Measurements from ENCODE around the gene SKAP2.

SKAP2 gene

GRCh38 chr7:26700386-26700785 lies 164.0 kb downstream of the SKAP2 start:
- no peaks in the 10 kb centered on the region for H3K9me3 ChIP-seq (ENCODE audit: control insufficient read depth, low read length)
- H3K27me3 ChIP-seq (replicated peaks; ENCODE audit: control insufficient read depth, insufficient read depth, low read length, poor library complexity, severe bottlenecking), result peaks cover 4% of the 10 kb centered on the region
- no peaks in the 10 kb centered on the region for H3K36me3 ChIP-seq (ENCODE audit: control insufficient read depth, insufficient read depth, low read length)
- no peak for DNase-seq
- no peak overlapping the region for H3K27ac ChIP-seq (ENCODE audit: insufficient read depth, low read length, poor library complexity, severe bottlenecking)
- H3K4me1 ChIP-seq (ENCODE audit: control insufficient read depth, insufficient read depth, low read length, poor library complexity, severe bottlenecking), result no peaks in the 10 kb centered on the region
- no peak overlapping the region for H3K4me3 ChIP-seq (ENCODE audit: insufficient read depth, low read depth, low read length, poor library complexity, severe bottlenecking)

DNA sequence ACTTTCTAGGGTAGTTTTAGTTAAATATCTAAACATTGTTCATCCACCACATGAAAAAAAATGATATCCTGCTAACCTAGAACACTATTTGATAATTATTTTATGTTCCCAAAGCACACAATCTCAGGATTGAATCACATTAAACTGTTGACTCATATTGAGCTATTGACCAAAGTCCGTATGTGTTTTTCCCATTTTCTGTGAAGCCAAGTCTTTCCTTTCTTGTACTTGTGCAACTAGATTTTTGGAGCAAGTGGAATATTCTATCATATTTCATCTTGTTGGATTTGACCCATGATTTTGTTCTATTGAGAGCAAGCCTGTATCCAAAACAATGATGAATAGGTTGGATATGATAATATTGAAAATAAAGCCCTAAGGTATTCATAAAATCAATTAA lies 164.6 kb downstream of the SKAP2 start:
- Histone ChIP-seq H3K27ac (ENCODE audit: insufficient read depth, low read length, poor library complexity, severe bottlenecking) (no peak overlapping the region), H3K27me3 (replicated peaks; ENCODE audit: control insufficient read depth, insufficient read depth, low read length, poor library complexity, severe bottlenecking) (peaks cover 4% of the 10 kb centered on the region), H3K36me3 (ENCODE audit: control insufficient read depth, insufficient read depth, low read length) (no peaks in the 10 kb centered on the region), H3K4me1 (ENCODE audit: control insufficient read depth, insufficient read depth, low read length, poor library complexity, severe bottlenecking) (no peaks in the 10 kb centered on the region), H3K9me3 (ENCODE audit: control insufficient read depth, low read length) (no peaks in the 10 kb centered on the region), H3K4me3 (ENCODE audit: insufficient read depth, low read depth, low read length, poor library complexity, severe bottlenecking) (no peak overlapping the region)
- DNase-seq, result no peak

DNA sequence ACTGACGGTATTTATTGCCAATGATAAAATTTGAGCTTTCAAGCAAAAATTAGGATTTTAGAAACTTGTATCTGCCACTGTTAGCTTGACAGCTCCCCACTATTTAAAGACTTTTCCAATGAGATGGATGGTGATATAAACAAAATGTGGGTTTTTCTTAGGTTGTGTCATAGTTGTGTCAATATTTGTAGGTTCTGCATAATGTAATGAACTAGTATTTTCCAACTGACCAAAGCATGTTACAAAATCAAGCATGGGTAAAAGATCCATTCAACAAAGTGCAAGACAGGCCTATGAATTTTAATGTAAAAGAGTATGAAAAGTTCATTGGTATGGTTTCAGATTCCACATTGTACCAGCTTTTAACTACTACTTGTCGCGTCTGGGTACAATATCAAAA lies 165.6 kb downstream of the SKAP2 start:
- no peaks in the 10 kb centered on the region for H3K4me1 ChIP-seq (ENCODE audit: control insufficient read depth, insufficient read depth, low read length, poor library complexity, severe bottlenecking)
- no peak overlapping the region for H3K27ac ChIP-seq (ENCODE audit: insufficient read depth, low read length, poor library complexity, severe bottlenecking)
- DNase-seq, result no peak
- no peaks in the 10 kb centered on the region for H3K36me3 ChIP-seq (ENCODE audit: control insufficient read depth, insufficient read depth, low read length)
- no peaks in the 10 kb centered on the region for H3K9me3 ChIP-seq (ENCODE audit: control insufficient read depth, low read length)
- no peak overlapping the region for H3K4me3 ChIP-seq (ENCODE audit: insufficient read depth, low read depth, low read length, poor library complexity, severe bottlenecking)
- peaks cover 4% of the 10 kb centered on the region for H3K27me3 ChIP-seq (replicated peaks; ENCODE audit: control insufficient read depth, insufficient read depth, low read length, poor library complexity, severe bottlenecking)

DNA sequence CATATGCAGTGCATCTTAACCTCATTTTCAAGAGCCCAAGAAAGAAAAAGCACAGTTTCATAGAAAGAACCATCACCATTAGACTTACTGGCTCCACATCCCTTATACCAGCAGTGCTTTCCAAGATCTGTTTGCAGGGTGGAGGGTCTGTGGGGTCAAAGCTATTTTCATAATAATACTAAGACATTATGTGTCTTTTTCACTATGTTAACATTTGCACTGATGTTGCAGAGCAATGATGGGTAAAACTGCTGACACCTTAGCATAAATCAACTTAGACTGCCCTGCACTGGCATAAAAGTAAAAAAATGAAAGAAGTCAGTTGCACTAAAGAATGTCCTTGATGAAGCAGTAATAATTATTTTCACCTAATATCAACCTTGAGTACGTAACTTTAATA lies 166.2 kb downstream of the SKAP2 start:
- DNase-seq, result no peak
- no peak overlapping the region for H3K27ac ChIP-seq (ENCODE audit: insufficient read depth, low read length, poor library complexity, severe bottlenecking)
- H3K36me3 ChIP-seq (ENCODE audit: control insufficient read depth, insufficient read depth, low read length), result no peaks in the 10 kb centered on the region
- H3K9me3 ChIP-seq (ENCODE audit: control insufficient read depth, low read length), result no peaks in the 10 kb centered on the region
- H3K4me1 ChIP-seq (ENCODE audit: control insufficient read depth, insufficient read depth, low read length, poor library complexity, severe bottlenecking), result no peaks in the 10 kb centered on the region
- peaks cover 4% of the 10 kb centered on the region for H3K27me3 ChIP-seq (replicated peaks; ENCODE audit: control insufficient read depth, insufficient read depth, low read length, poor library complexity, severe bottlenecking)
- H3K4me3 ChIP-seq (ENCODE audit: insufficient read depth, low read depth, low read length, poor library complexity, severe bottlenecking), result no peak overlapping the region

GRCh38 chr7:26696978-26697377 lies 167.4 kb downstream of the SKAP2 start:
- Histone ChIP-seq H3K27me3 (replicated peaks; ENCODE audit: control insufficient read depth, insufficient read depth, low read length, poor library complexity, severe bottlenecking) (peaks cover 4% of the 10 kb centered on the region), H3K4me1 (ENCODE audit: control insufficient read depth, insufficient read depth, low read length, poor library complexity, severe bottlenecking) (no peaks in the 10 kb centered on the region), H3K4me3 (ENCODE audit: insufficient read depth, low read depth, low read length, poor library complexity, severe bottlenecking) (no peak overlapping the region), H3K36me3 (ENCODE audit: control insufficient read depth, insufficient read depth, low read length) (no peaks in the 10 kb centered on the region), H3K9me3 (ENCODE audit: control insufficient read depth, low read length) (no peaks in the 10 kb centered on the region), H3K27ac (ENCODE audit: insufficient read depth, low read length, poor library complexity, severe bottlenecking) (no peak overlapping the region)
- no peak for DNase-seq

- Histone ChIP-seq H3K4me1 (ENCODE audit: control insufficient read depth, insufficient read depth, low read length, poor library complexity, severe bottlenecking) (no peaks in the 10 kb centered on the region), H3K27ac (ENCODE audit: insufficient read depth, low read length, poor library complexity, severe bottlenecking) (no peak overlapping the region), H3K4me3 (ENCODE audit: insufficient read depth, low read depth, low read length, poor library complexity, severe bottlenecking) (no peak overlapping the region), H3K36me3 (ENCODE audit: control insufficient read depth, insufficient read depth, low read length) (no peaks in the 10 kb centered on the region), H3K9me3 (ENCODE audit: control insufficient read depth, low read length) (no peaks in the 10 kb centered on the region), H3K27me3 (replicated peaks; ENCODE audit: control insufficient read depth, insufficient read depth, low read length, poor library complexity, severe bottlenecking) (peaks cover 4% of the 10 kb centered on the region)
- no peak for DNase-seq
Observed at GRCh38 chr7:26696161-26696560, 168.2 kb downstream of the SKAP2 start.

DNA sequence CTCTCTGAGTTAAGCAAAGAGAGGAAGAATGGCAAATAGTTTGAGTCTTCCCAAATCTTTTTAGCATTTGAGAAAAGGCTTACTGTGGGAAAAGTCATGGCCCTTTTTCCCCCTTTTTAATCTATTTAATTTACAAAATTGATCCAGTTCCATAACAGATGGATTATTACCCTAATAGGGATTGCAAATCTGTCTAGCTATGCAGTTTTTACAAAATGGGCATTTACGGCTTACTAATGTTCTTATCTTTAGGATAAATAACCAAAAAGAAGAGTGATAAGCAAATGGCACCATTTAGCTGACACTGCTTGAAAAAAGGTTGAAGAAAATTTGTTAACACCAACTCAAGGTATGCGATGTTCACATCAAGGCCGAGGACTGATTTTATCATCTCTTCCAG lies 169.7 kb downstream of the SKAP2 start:
- no peaks in the 10 kb centered on the region for H3K4me1 ChIP-seq (ENCODE audit: control insufficient read depth, insufficient read depth, low read length, poor library complexity, severe bottlenecking)
- H3K36me3 ChIP-seq (ENCODE audit: control insufficient read depth, insufficient read depth, low read length), result no peaks in the 10 kb centered on the region
- H3K27me3 ChIP-seq (replicated peaks; ENCODE audit: control insufficient read depth, insufficient read depth, low read length, poor library complexity, severe bottlenecking), result peaks cover 4% of the 10 kb centered on the region
- no peak overlapping the region for H3K27ac ChIP-seq (ENCODE audit: insufficient read depth, low read length, poor library complexity, severe bottlenecking)
- DNase-seq, result no peak
- H3K4me3 ChIP-seq (ENCODE audit: insufficient read depth, low read depth, low read length, poor library complexity, severe bottlenecking), result no peak overlapping the region
- H3K9me3 ChIP-seq (ENCODE audit: control insufficient read depth, low read length), result no peaks in the 10 kb centered on the region

GRCh38 chr7:26694141-26694540 lies 170.2 kb downstream of the SKAP2 start:
- Histone ChIP-seq H3K27me3 (replicated peaks; ENCODE audit: control insufficient read depth, insufficient read depth, low read length, poor library complexity, severe bottlenecking) (peaks cover 4% of the 10 kb centered on the region), H3K36me3 (ENCODE audit: control insufficient read depth, insufficient read depth, low read length) (no peaks in the 10 kb centered on the region), H3K4me3 (ENCODE audit: insufficient read depth, low read depth, low read length, poor library complexity, severe bottlenecking) (no peak overlapping the region), H3K27ac (ENCODE audit: insufficient read depth, low read length, poor library complexity, severe bottlenecking) (no peak overlapping the region), H3K4me1 (ENCODE audit: control insufficient read depth, insufficient read depth, low read length, poor library complexity, severe bottlenecking) (no peaks in the 10 kb centered on the region), H3K9me3 (ENCODE audit: control insufficient read depth, low read length) (no peaks in the 10 kb centered on the region)
- no peak for DNase-seq

DNA sequence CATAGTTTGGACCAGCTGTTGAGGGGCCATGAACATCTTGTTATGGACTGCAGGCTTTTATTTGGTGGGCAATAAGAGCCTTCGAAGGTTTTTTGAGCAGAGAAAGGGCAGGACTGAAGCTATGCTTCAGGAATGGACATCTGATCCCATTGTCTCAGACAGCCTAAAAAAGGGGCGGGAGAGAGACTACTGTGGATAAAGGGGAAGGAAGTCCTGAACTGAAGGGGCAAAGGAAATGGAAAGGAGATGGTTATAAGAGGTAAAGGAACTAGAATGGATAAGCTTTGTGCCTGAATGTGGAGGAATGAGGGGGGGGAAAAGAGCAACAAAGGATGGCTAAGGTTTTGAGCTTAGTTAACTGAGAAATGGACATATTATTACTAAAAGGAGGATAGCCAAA lies 172.5 kb downstream of the SKAP2 start:
- no peak overlapping the region for H3K27ac ChIP-seq (ENCODE audit: insufficient read depth, low read length, poor library complexity, severe bottlenecking)
- no peak for DNase-seq
- no peaks in the 10 kb centered on the region for H3K9me3 ChIP-seq (ENCODE audit: control insufficient read depth, low read length)
- no peak overlapping the region for H3K4me3 ChIP-seq (ENCODE audit: insufficient read depth, low read depth, low read length, poor library complexity, severe bottlenecking)
- peaks cover 4% of the 10 kb centered on the region for H3K27me3 ChIP-seq (replicated peaks; ENCODE audit: control insufficient read depth, insufficient read depth, low read length, poor library complexity, severe bottlenecking)
- no peaks in the 10 kb centered on the region for H3K4me1 ChIP-seq (ENCODE audit: control insufficient read depth, insufficient read depth, low read length, poor library complexity, severe bottlenecking)
- no peaks in the 10 kb centered on the region for H3K36me3 ChIP-seq (ENCODE audit: control insufficient read depth, insufficient read depth, low read length)

GRCh38 chr7:26691406-26691805 lies 173.0 kb downstream of the SKAP2 start:
- Histone ChIP-seq H3K36me3 (ENCODE audit: control insufficient read depth, insufficient read depth, low read length) (no peaks in the 10 kb centered on the region), H3K4me3 (ENCODE audit: insufficient read depth, low read depth, low read length, poor library complexity, severe bottlenecking) (no peak overlapping the region), H3K27ac (ENCODE audit: insufficient read depth, low read length, poor library complexity, severe bottlenecking) (no peak overlapping the region), H3K27me3 (replicated peaks; ENCODE audit: control insufficient read depth, insufficient read depth, low read length, poor library complexity, severe bottlenecking) (peaks cover 4% of the 10 kb centered on the region), H3K4me1 (ENCODE audit: control insufficient read depth, insufficient read depth, low read length, poor library complexity, severe bottlenecking) (no peaks in the 10 kb centered on the region), H3K9me3 (ENCODE audit: control insufficient read depth, low read length) (no peaks in the 10 kb centered on the region)
- DNase-seq, result no peak

Measured in effector memory CD4-positive, alpha-beta T cell (primary cell).